PC-9 (cell line): ENCODE data around the gene DAND5. TPM values are rescaled to one million over a fixed set of nuclear protein-coding genes. Genes with fewer than 3 reads are reported as not detected.

Experiments used
- BruUV-seq: library from RNA; stranded (reverse); fragments of 400-500 nt; replicated peaks from 2 replicates; lab custom pipeline; 2021; lab: Mats Ljungman, UMichigan
- CTCF ChIA-PET: fragments of 300-600 bp; sonication (Branson Sonifier 250); formaldehyde crosslinking; loops from one replicate; lab custom pipeline; 2022; ENCODE audit warnings: antibody characterized with exemption; lab: Charles Lee
- POLR2A ChIA-PET: fragments of 300-600 bp; sonication (Branson Sonifier 250); formaldehyde crosslinking; loops from one replicate; lab custom pipeline; 2022; ENCODE audit warnings: antibody characterized with exemption; ENCODE audit not compliant: unreplicated experiment; lab: Charles Lee
- DNase-seq, 2 experiments: peaks; one replicate each; pipeline versions ENCODE4 v3.0.0 to v3.0.0-alpha.2; 2015 to 2022; ENCODE audit warnings: mixed read lengths in 1 of 2
- H2AFZ ChIP-seq: fragments of 200-600 bp; sonication (generic); 2 replicates; pipeline ENCODE4 v1.8.1; 2017; ENCODE audit warnings: antibody characterized with exemption
- H3F3A ChIP-seq: fragments of 200-600 bp; sonication (generic); 2 replicates; pipeline ENCODE4 v1.8.1; 2017; ENCODE audit warnings: antibody characterized with exemption, mild to moderate bottlenecking, low read depth; ENCODE audit not compliant: insufficient read depth
- H3K27ac ChIP-seq: fragments of 200-600 bp; sonication (generic); 2 replicates; pipeline ENCODE4 v1.6.1; 2016; ENCODE audit warnings: mixed run types
- H3K27me3 ChIP-seq: fragments of 200-600 bp; sonication (generic); 2 replicates; pipeline ENCODE4 v1.6.1; 2016; ENCODE audit warnings: low read depth, mixed run types; ENCODE audit not compliant: insufficient read depth
- H3K36me3 ChIP-seq: fragments of 200-600 bp; sonication (generic); 2 replicates; pipeline ENCODE4 v1.6.1; 2016; ENCODE audit warnings: low read depth, mixed run types
- H3K4me1 ChIP-seq: fragments of 200-600 bp; sonication (generic); replicated peaks from 2 replicates; pipeline ENCODE4 v1.6.1; 2016; ENCODE audit warnings: mixed run types; ENCODE audit not compliant: insufficient read depth
- H3K4me2 ChIP-seq: fragments of 200-600 bp; sonication (generic); 2 replicates; pipeline ENCODE4 v1.6.1; 2017; ENCODE audit warnings: mixed run types
- H3K4me3 ChIP-seq: fragments of 200-600 bp; sonication (generic); 2 replicates; pipeline ENCODE4 v1.6.1; 2016; ENCODE audit warnings: mixed run types
- H3K79me2 ChIP-seq: fragments of 200-600 bp; sonication (generic); 2 replicates; pipeline ENCODE4 v1.6.1; 2017; ENCODE audit warnings: low read depth, mixed run types
- H3K9me2 ChIP-seq: fragments of 200-600 bp; sonication (generic); 2 replicates; pipeline ENCODE4 v1.8.1; 2017; ENCODE audit warnings: mild to moderate bottlenecking; ENCODE audit not compliant: insufficient read depth
- H3K9me3 ChIP-seq: fragments of 200-600 bp; sonication (generic); 2 replicates; pipeline ENCODE4 v1.8.1; 2016; ENCODE audit warnings: low read depth; ENCODE audit not compliant: insufficient read depth
- H4K20me1 ChIP-seq: fragments of 200-600 bp; sonication (generic); 2 replicates; pipeline ENCODE4 v1.8.1; 2017; ENCODE audit not compliant: insufficient read depth
- EZH2 ChIP-seq: fragments of 200-600 bp; sonication (generic); IDR thresholded peaks from 2 replicates; pipeline ENCODE4 v1.8.0; 2017; ENCODE audit warnings: antibody characterized with exemption, low read depth
- intact Hi-C: fragments of 100-400 bp; cut with micrococcal nuclease; formaldehyde crosslinking; loops from one replicate; pipeline ENCODE4 v1.10.0; 2022; ENCODE audit not compliant: unreplicated experiment
- total RNA-seq: library from RNA; stranded (reverse); gene quantifications from 2 replicates; pipeline ENCODE4 v1.2.3, GENCODE V29; 2021
- TF ChIP-seq, protein P1 (sequence below): fragments of 200-600 bp; sonication (generic); conservative IDR thresholded peaks from 2 replicates; pipeline ENCODE4 v1.6.1; 2017; ENCODE audit warnings: mixed run types, antibody characterized with exemption, mild to moderate bottlenecking, moderate library complexity

Gene DAND5
- total RNA-seq, 1 experiment from 2014 or later: 0.20 TPM

- peaks cover 13% of the 10 kb centered on the region for H3K4me1 ChIP-seq
- H3K4me3 ChIP-seq: no peak overlapping the region
- ChIA-PET CTCF (interaction anchor here (0.6 kb wide), 1 partner anchor 14 kb away, joined by 7 read pairs; no protein-coding TSS in a partner anchor), POLR2A (interaction anchor here (0.7 kb wide), 1 partner anchor 54 kb away, joined by 16 read pairs; no protein-coding TSS in a partner anchor)
- intact Hi-C loops: no loop called here
- no peak overlapping the region for H2AFZ ChIP-seq
- H3K9me3 ChIP-seq: no peaks in the 10 kb centered on the region
- H3K4me2 ChIP-seq: no peak overlapping the region
- H3F3A ChIP-seq: peaks cover 4% of the 10 kb centered on the region; the same call in 1 of the 2 replicates
- no peaks in the 10 kb centered on the region for H4K20me1 ChIP-seq
- DNase-seq: no peak
- TF ChIP-seq, protein P1, sequence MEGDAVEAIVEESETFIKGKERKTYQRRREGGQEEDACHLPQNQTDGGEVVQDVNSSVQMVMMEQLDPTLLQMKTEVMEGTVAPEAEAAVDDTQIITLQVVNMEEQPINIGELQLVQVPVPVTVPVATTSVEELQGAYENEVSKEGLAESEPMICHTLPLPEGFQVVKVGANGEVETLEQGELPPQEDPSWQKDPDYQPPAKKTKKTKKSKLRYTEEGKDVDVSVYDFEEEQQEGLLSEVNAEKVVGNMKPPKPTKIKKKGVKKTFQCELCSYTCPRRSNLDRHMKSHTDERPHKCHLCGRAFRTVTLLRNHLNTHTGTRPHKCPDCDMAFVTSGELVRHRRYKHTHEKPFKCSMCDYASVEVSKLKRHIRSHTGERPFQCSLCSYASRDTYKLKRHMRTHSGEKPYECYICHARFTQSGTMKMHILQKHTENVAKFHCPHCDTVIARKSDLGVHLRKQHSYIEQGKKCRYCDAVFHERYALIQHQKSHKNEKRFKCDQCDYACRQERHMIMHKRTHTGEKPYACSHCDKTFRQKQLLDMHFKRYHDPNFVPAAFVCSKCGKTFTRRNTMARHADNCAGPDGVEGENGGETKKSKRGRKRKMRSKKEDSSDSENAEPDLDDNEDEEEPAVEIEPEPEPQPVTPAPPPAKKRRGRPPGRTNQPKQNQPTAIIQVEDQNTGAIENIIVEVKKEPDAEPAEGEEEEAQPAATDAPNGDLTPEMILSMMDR: no peak
- TF ChIP-seq EZH2: no peak
- peaks cover 7% of the 10 kb centered on the region; the same call in 1 of the 2 replicates for H3K27me3 ChIP-seq
- H3K27ac ChIP-seq: no peak overlapping the region
- no peaks in the 10 kb centered on the region for H3K36me3 ChIP-seq
- no peaks in the 10 kb centered on the region for H3K9me2 ChIP-seq
- BruUV-seq: no TSS peak
- no peaks in the 10 kb centered on the region for H3K79me2 ChIP-seq
Observed at GRCh38 chr19:13014101-13014920, 44.9 kb downstream of the DAND5 start.

DNA sequence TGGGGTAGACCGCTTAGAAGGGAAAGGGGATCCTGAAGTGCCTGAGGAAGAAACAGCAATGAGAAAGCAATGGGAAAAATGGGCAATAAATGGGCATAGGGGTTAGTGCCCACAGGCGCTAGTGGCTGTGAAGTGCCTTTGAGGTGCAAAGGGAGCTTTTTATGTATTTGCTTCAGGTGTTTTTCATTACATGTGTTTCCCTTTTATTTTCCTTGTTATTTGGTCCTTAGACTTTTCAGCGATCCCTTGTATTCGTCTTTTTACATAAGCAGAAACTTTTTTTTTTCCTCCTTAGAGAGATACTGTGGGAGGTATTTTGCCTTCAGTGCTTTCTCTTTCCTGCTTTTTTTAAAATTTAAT is 45.5 kb downstream of the DAND5 start:
- Histone ChIP-seq H4K20me1 (no peaks in the 10 kb centered on the region), H3K79me2 (no peaks in the 10 kb centered on the region), H3K4me1 (peaks cover 13% of the 10 kb centered on the region), H3F3A (no peaks in the 10 kb centered on the region), H3K4me3 (no peak overlapping the region), H3K27me3 (peaks cover 7% of the 10 kb centered on the region; the same call in 1 of the 2 replicates), H3K36me3 (no peaks in the 10 kb centered on the region), H3K27ac (no peak overlapping the region), H3K4me2 (no peak overlapping the region), H3K9me2 (no peaks in the 10 kb centered on the region), H3K9me3 (no peaks in the 10 kb centered on the region), H2AFZ (no peak overlapping the region)
- BruUV-seq: no TSS peak
- POLR2A ChIA-PET: no interaction called here
- intact Hi-C loops: no loop called here
- CTCF ChIA-PET: no interaction called here
- DNase-seq: no peak
- TF ChIP-seq EZH2: no peak
- TF ChIP-seq, protein P1: no peak

DNA sequence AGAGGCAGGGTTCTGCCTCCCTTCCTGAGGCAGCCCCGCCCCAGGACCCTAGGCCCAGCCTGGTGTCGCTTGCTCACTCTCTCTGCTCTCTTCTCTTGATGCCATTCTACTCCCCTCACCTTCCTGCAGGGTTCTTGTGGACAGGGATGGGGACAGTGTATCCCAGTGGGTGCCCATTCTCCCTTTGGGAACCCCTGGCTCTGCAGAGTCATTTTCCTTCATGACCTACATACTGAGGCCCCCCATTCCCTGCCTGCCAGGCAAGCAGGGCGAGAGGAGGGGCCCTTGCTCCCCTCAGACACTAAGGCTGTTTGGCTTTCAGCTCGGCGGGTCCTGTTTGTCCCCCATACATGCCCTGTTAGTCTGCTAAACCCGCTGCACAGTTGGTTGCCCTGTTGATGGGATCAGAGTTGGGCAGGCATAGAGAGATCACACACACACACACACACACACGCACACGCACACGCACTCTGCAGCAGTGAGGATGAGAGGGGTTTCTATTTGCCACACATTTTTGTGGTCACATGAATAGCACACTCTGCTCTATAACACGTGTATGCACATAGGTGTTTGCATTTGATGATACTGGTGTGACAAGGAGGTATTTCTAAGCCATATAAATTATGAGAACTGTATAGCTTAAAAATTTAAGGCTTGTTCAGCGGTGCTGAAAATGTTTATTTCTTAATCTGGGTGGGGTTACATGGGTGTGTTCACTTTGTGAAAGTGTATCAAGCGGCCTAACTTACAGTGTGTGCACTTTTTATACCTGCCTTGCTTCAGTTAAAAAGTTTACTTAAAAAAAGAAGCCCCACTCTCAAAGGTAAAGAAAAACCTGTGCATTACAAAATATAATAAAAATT is 46.2 kb downstream of the DAND5 start:
- ChIA-PET CTCF (no interaction called here), POLR2A (no interaction called here)
- no peaks in the 10 kb centered on the region for H4K20me1 ChIP-seq
- H2AFZ ChIP-seq: no peak overlapping the region
- no peaks in the 10 kb centered on the region for H3F3A ChIP-seq
- no peaks in the 10 kb centered on the region for H3K79me2 ChIP-seq
- H3K9me2 ChIP-seq: no peaks in the 10 kb centered on the region
- H3K4me3 ChIP-seq: no peak overlapping the region
- no peak for TF ChIP-seq EZH2
- TF ChIP-seq, protein P1: no peak
- intact Hi-C loops: no loop called here
- H3K36me3 ChIP-seq: no peaks in the 10 kb centered on the region
- no peak overlapping the region for H3K27ac ChIP-seq
- peaks cover 7% of the 10 kb centered on the region; the same call in 1 of the 2 replicates for H3K27me3 ChIP-seq
- DNase-seq: no peak
- peaks cover 13% of the 10 kb centered on the region for H3K4me1 ChIP-seq
- H3K4me2 ChIP-seq: no peak overlapping the region
- BruUV-seq: no TSS peak
- H3K9me3 ChIP-seq: no peaks in the 10 kb centered on the region
